PC-3 (cell line): Measurements from ENCODE around the gene KRTCAP2. TPM values are rescaled to one million over a fixed set of nuclear protein-coding genes. Genes with fewer than 3 reads are reported as not detected.

Experiments
- ATAC-seq: fragments of 200-7000 bp; cut with Tn5 transposase; 2 replicates; pipeline ENCODE4 v1.9.1; 2020; ENCODE audit warnings: mild to moderate bottlenecking, moderate library complexity
- BruUV-seq: library from RNA; stranded (reverse); fragments of 400-500 nt; replicated peaks from 2 replicates; lab custom pipeline; 2021; lab: Mats Ljungman, UMichigan
- CTCF ChIA-PET: fragments of 300-600 bp; sonication (Branson Sonifier 250); formaldehyde crosslinking; loops from one replicate; lab custom pipeline; 2022; ENCODE audit warnings: antibody characterized with exemption; lab: Charles Lee
- POLR2A ChIA-PET: fragments of 300-600 bp; sonication (Branson Sonifier 250); formaldehyde crosslinking; loops from one replicate; lab custom pipeline; 2022; ENCODE audit warnings: antibody characterized with exemption; ENCODE audit not compliant: unreplicated experiment; lab: Charles Lee
- DNase-seq: peaks from one replicate; pipeline ENCODE4 v3.0.0-alpha.2; 2015
- H2AFZ ChIP-seq: fragments of 300-600 bp; sonication (generic); 2 replicates; pipeline ENCODE4 v1.6.0; 2016; ENCODE audit warnings: antibody characterized with exemption, low read length
- H3F3A ChIP-seq: fragments of 300-600 bp; sonication (generic); one replicate; pipeline ENCODE4 v1.6.0; 2017; ENCODE audit warnings: antibody characterized with exemption, low read length, control low read depth, mild to moderate bottlenecking; ENCODE audit not compliant: unreplicated experiment
- H3K27ac ChIP-seq: fragments of 300-600 bp; sonication (generic); 2 replicates; pipeline ENCODE4 v1.5.1; 2016; ENCODE audit warnings: mild to moderate bottlenecking, low read length
- H3K27me3 ChIP-seq: fragments of 300-600 bp; sonication (generic); 2 replicates; pipeline ENCODE4 v1.6.1; 2016; ENCODE audit warnings: low read length, mixed read lengths
- H3K36me3 ChIP-seq: fragments of 300-600 bp; sonication (generic); 2 replicates; pipeline ENCODE4 v1.6.1; 2016; ENCODE audit warnings: low read depth, mixed run types, low read length, mixed read lengths
- H3K4me1 ChIP-seq: fragments of 300-600 bp; sonication (generic); 2 replicates; pipeline ENCODE4 v1.5.1; 2016; ENCODE audit warnings: low read length; ENCODE audit not compliant: insufficient read depth
- H3K4me2 ChIP-seq: fragments of 300-600 bp; sonication (generic); 2 replicates; pipeline ENCODE4 v1.6.0; 2016; ENCODE audit warnings: low read length
- H3K4me3 ChIP-seq: fragments of 300-600 bp; sonication (generic); 2 replicates; pipeline ENCODE4 v1.5.1; 2016; ENCODE audit warnings: mild to moderate bottlenecking, low read length, mixed read lengths
- H3K79me2 ChIP-seq: fragments of 300-600 bp; sonication (generic); 2 replicates; pipeline ENCODE4 v1.6.1; 2017; ENCODE audit warnings: low read length, mixed read lengths
- H3K9ac ChIP-seq: fragments of 300-600 bp; sonication (generic); 2 replicates; pipeline ENCODE4 v1.6.0; 2016; ENCODE audit warnings: mild to moderate bottlenecking, low read length
- H3K9me2 ChIP-seq: fragments of 300-600 bp; sonication (generic); replicated peaks from 2 replicates; pipeline ENCODE4 v1.6.1; 2016; ENCODE audit warnings: mixed run types, low read length, mixed read lengths
- H3K9me3 ChIP-seq: fragments of 300-600 bp; sonication (generic); 2 replicates; pipeline ENCODE4 v1.6.1; 2016; ENCODE audit warnings: low read length, mixed read lengths
- H4K20me1 ChIP-seq: fragments of 300-600 bp; sonication (generic); 2 replicates; pipeline ENCODE4 v1.6.1; 2016; ENCODE audit warnings: low read length, mixed read lengths
- EZH2 ChIP-seq: fragments of 300-600 bp; sonication (generic); IDR thresholded peaks from one replicate; pipeline ENCODE4 v1.6.1; 2017; ENCODE audit warnings: antibody characterized with exemption, mild to moderate bottlenecking, low read length; ENCODE audit not compliant: unreplicated experiment
- EZH2phosphoT487 ChIP-seq: fragments of 300-600 bp; sonication (generic); IDR thresholded peaks from 2 replicates; pipeline ENCODE4 v1.6.1; 2018; ENCODE audit warnings: mild to moderate bottlenecking, antibody characterized with exemption, low read length, borderline replicate concordance
- intact Hi-C: fragments of 100-400 bp; cut with micrococcal nuclease; formaldehyde crosslinking; loops from 2 replicates; pipeline ENCODE4 v1.9.0; 2023
- total RNA-seq: library from RNA; depleted of rRNA; stranded (reverse); fragments of >200 nt; gene quantifications from 2 replicates; pipeline ENCODE4 v1.2.3, GENCODE V29; 2014
- TF ChIP-seq, protein P1 (sequence below): fragments of 300-600 bp; sonication (generic); conservative IDR thresholded peaks from 2 replicates; pipeline ENCODE4 v1.5.1; 2017; ENCODE audit warnings: antibody characterized with exemption, low read depth, mild to moderate bottlenecking, low read length

Gene KRTCAP2
- total RNA-seq, 1 experiment from 2014 or later: 241 TPM

DNA sequence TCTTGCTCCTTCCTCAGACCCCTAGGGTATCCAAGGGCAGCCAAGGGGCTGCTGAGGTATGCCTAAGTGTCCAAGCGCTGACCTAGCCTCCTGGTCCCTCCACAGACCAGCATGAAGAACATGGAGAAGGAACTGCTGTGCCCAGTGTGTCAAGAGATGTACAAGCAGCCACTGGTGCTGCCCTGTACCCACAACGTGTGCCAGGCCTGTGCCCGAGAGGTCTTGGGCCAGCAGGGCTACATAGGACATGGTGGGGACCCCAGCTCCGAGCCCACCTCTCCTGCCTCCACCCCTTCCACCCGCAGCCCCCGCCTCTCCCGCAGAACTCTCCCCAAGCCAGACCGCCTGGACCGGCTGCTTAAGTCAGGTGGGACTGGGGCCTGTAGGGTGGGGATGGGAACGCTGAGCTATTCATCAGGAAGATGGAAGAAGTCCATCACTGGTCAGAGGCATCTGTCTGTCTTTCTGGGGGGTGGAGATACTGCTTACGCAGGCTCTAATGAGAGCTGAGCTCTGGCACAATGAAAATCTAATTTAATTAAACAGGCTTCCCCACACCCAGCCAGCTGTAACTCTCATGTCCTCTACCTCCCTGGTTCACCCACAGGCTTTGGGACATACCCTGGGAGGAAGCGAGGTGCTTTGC lies 2.3 kb upstream of the KRTCAP2 start:
- no peak for DNase-seq
- peaks cover 20% of the 10 kb centered on the region for H3K79me2 ChIP-seq
- peaks cover 4% of the 10 kb centered on the region for H3F3A ChIP-seq
- no peak overlapping the region for H3K4me2 ChIP-seq
- no peak for ATAC-seq
- intact Hi-C loops: loop anchor here (5.0 kb wide), 1 partner anchor 417 kb away; no protein-coding TSS in a partner anchor
- H2AFZ ChIP-seq: no peak overlapping the region
- no TSS peak for BruUV-seq
- peaks cover 29% of the 10 kb centered on the region for H3K4me1 ChIP-seq
- TF ChIP-seq, protein P1, sequence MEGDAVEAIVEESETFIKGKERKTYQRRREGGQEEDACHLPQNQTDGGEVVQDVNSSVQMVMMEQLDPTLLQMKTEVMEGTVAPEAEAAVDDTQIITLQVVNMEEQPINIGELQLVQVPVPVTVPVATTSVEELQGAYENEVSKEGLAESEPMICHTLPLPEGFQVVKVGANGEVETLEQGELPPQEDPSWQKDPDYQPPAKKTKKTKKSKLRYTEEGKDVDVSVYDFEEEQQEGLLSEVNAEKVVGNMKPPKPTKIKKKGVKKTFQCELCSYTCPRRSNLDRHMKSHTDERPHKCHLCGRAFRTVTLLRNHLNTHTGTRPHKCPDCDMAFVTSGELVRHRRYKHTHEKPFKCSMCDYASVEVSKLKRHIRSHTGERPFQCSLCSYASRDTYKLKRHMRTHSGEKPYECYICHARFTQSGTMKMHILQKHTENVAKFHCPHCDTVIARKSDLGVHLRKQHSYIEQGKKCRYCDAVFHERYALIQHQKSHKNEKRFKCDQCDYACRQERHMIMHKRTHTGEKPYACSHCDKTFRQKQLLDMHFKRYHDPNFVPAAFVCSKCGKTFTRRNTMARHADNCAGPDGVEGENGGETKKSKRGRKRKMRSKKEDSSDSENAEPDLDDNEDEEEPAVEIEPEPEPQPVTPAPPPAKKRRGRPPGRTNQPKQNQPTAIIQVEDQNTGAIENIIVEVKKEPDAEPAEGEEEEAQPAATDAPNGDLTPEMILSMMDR: no peak
- TF ChIP-seq EZH2 (no peak), EZH2phosphoT487 (no peak)
- no peaks in the 10 kb centered on the region for H3K9me2 ChIP-seq
- no peaks in the 10 kb centered on the region for H3K27me3 ChIP-seq
- ChIA-PET CTCF (interaction anchor here (1.2 kb wide), 1 partner anchor 18 kb away, joined by 8 read pairs; no protein-coding TSS in a partner anchor), POLR2A (no interaction called here)
- H3K9ac ChIP-seq: no peak overlapping the region
- H3K9me3 ChIP-seq: no peaks in the 10 kb centered on the region
- no peaks in the 10 kb centered on the region for H4K20me1 ChIP-seq
- no peak overlapping the region for H3K4me3 ChIP-seq
- peaks cover 1% of the 10 kb centered on the region; the same call in 1 of the 2 replicates for H3K36me3 ChIP-seq
- no peak overlapping the region for H3K27ac ChIP-seq

DNA sequence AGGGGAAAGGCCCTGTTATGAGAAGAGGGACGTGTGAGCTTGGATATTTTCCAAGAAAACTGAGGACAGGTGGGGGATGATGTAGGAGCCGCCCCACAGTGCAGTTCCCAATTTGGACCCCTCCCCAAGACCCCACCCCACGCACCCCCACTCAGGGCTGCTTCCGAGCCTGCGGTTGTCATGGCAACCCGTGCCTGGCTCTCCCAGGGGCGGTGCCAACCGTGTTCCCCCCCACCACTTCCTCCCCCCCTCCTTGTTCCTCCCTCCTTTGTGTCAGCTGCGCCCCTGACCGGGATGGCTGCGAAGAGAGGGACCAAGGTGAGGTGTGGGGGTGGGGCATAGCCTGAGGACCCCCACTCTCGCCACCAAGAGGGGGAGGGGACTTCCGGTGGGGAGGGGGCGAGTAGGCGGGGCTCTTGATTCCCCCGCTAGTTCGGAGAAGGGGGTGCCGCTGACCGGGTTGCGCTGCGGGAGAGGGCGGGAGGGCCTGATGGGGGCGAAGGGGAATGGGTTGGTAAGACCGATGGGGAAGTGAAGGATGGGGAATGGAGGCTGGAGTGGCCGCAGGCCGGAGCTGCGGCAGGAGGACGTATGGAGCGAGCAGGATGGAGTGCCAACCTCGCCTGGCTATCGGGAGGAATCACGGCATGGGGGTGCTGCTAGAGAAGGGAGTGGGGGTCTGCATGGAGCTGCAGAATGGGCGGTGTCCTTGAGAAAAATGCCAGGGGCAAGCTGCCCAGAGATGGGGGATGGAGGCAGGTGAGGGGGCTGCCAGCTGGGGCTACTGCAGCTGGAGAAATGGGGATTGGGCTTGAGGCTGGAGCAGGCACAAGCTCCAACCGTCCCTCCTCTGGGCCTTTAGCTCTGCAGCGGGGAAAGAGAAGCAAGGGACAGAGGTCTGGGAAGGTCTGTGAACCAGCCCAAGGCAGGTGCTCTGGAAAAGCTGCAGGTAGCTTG lies 1.5 kb upstream of the KRTCAP2 start:
- Histone ChIP-seq H3K9me2 (no peaks in the 10 kb centered on the region), H2AFZ (peak overlapping the region; percentile 97), H3K9me3 (no peaks in the 10 kb centered on the region), H4K20me1 (no peaks in the 10 kb centered on the region), H3K9ac (peak overlapping the region; percentile 93), H3K79me2 (peaks cover 20% of the 10 kb centered on the region), H3K27me3 (no peaks in the 10 kb centered on the region), H3K4me1 (peaks cover 29% of the 10 kb centered on the region), H3K4me3 (peak overlapping the region; percentile 83), H3K4me2 (peak overlapping the region; percentile 89), H3K27ac (no peak overlapping the region), H3K36me3 (peaks cover 4% of the 10 kb centered on the region; the same call in 1 of the 2 replicates), H3F3A (peaks cover 4% of the 10 kb centered on the region)
- no peak for TF ChIP-seq EZH2phosphoT487
- TF ChIP-seq, protein P1: no peak
- TF ChIP-seq EZH2: no peak
- ATAC-seq: no peak
- BruUV-seq: no TSS peak
- DNase-seq: peak; percentile 22
- CTCF ChIA-PET: interaction anchor here (0.5 to 1.0 kb wide), 3 partner anchors 19 to 124 kb away, joined by 4 to 7 read pairs (median 5); partner anchors contain the start of gene ADAM15
- intact Hi-C loops: loop anchor here (5.0 kb wide), 1 partner anchor 418 kb away; no protein-coding TSS in a partner anchor
- POLR2A ChIA-PET: no interaction called here
